HG02970 (cell line): Measurements from ENCODE around the gene TRPM8.

Experiments
- ATAC-seq: cut with Tn5 transposase; IDR thresholded peaks from one replicate; pipeline ENCODE4 v1.9.1; 2021; ENCODE audit warnings: mild to moderate bottlenecking, moderate library complexity, moderate number of reproducible peaks; ENCODE audit not compliant: unreplicated experiment, low FRiP score

The TRPM8 gene

GRCh38 chr2:234033174-234033573 is 116.0 kb downstream of the TRPM8 start:
- ATAC-seq, result no peak

DNA sequence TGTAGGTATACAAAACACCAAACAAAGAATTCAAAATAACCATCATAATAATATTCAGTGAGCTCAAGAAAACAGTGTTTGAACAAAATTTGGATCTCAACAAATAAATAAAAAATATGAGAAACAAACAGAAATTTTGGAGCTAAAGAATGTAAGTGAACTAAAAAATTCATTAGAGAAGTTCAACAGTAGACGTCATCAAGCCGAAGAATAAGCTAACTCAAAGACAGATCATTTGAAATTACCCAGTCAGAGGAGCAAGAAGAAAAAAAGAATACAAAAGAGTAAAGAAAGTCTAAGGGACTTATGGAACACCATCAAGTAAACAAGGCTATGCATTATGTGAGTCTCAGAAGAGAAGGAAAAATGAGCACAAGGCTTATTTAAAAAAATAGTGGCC is 116.7 kb downstream of the TRPM8 start:
- ATAC-seq, result no peak

DNA sequence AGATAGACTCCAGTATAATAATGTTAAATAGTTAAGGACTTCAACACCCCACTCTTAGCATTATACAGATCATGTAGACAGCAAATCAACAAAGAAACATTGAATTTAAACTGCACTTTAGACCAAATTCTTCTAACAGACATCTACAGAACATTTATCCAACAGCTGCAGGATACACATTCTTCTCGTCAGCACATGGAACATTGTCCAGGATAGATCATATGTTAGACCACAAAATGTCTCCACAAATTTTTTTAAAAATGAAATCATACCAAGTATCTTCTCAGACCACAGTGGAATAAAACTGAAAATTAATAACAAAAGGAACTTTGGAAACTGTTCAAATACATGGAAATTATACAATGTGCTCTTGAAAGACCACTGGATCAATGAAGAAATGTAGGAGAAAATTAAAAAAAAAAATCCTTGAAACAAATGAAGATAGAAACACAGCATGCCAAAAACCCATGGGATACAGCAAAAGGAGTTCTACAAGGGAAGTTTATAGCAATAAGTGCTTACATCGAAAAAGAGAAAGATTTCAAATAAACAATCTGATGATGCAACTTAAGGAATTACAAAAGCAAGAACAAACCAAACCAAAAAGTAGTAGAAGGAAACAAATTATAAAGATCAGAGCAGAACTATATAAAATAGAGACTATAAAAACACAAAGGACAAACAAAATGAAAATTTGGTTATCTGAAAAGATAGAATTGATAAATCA is 121.1 kb downstream of the TRPM8 start:
- no peak for ATAC-seq

- ATAC-seq, result no peak
These were observed 127.0 kb downstream of the TRPM8 start for GRCh38 chr2:234044157-234044556.

DNA sequence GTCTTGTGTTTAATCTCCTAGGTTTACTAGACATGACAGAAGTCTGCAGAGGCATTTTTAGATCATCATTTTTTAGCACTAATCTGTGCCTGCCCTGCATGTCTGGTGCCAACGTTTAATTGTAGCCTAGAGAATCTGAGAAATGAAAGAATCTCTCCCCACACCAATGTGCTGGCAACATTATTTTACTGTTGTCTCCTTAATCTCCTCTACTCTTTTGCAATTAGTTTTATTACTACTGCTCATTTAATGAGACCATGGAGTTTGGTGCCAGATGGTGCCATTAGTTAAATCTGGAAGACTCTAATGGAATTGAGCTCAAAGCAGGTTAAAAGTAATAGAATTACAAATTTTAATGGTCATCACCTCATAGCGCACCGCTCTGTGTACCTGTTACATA is 129.3 kb downstream of the TRPM8 start:
- ATAC-seq, result no peak

- ATAC-seq, result no peak
These were observed 130.2 kb downstream of the TRPM8 start for GRCh38 chr2:234047361-234047760.

DNA sequence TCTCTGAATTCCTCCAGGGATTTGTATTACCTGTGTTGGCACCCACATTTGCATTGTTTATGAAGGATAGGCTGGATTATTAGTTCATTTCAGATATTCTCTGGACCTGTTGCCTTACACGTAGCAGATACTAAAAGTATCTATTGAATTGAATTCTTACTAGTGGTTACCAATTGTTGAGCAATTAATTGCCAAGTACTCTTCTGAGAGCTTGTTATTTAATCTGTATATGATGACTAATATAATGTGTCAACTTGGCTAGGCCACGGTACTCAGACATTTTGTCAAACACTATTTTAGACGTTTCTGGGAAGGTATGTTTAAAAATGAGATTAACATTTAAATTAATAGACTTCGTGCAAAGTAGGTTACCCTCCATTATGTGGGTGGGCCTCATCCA is 130.9 kb downstream of the TRPM8 start:
- no peak for ATAC-seq

DNA sequence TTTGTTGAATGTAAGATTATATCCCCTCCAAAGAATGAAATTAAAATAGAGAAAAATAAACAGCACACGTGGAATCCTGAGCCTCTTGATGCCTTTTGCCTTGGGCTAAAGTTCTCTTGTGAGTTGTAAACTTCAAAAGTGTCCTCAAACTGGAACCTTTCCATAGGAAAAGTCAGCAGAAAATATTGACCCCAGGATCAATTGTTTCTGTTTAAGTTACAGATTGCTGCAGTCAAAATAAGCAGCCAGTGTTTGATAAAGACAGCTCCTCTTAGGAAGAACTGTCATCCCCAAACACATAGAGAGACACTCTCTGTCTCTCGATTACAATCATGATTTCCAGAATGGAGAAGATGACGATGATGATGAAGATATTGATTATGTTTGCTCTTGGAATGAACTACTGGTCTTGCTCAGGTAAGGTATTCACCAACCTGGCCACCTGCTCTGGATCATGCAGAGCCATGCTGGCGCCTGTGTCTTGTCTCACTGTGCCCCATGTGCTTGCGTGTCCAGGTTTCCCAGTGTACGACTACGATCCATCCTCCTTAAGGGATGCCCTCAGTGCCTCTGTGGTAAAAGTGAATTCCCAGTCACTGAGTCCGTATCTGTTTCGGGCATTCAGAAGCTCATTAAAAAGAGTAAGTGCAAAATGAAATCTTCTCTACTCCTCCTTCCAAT is 133.4 kb downstream of the TRPM8 start, which contains the start of gene SPP2:
TSS of gene SPP2 (plus strand) at position 248 of the 681 bp plus-strand sequence. CDS start at position 333, 85 bp downstream.
- no peak for ATAC-seq

GRCh38 chr2:234051374-234052070 is 134.3 kb downstream of the TRPM8 start:
- ATAC-seq, result no peak

GRCh38 chr2:234058881-234059280 is 141.7 kb downstream of the TRPM8 start:
- ATAC-seq, result no peak

DNA sequence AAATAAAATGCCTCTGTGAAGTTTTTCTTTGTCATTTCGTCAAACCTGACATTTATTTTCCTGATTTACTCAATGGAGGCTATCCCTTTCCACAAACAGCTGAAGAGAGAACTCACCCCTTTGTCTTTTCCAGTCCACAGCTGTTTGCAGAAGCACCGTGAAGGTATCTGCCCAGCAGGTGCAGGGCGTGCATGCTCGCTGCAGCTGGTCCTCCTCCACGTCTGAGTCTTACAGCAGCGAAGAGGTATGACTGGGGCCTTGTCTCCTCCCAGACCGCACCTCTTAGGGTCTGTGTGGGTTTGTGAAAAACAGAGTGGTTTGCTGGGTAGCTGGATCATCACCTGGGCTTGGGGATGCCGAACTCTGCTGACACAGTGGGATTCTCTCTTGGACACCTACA is 143.1 kb downstream of the TRPM8 start:
- no peak for ATAC-seq

GRCh38 chr2:234061624-234062257 is 144.6 kb downstream of the TRPM8 start:
- ATAC-seq, result no peak

GRCh38 chr2:234066587-234066986 is 149.4 kb downstream of the TRPM8 start:
- ATAC-seq, result no peak
